HG03460 (cell line): ENCODE results near the gene BRD1.
A peak's percentile ranks its signal among the peaks of the same experiment; 100 is the strongest.
"Not testable (repeated sequence)": the region's sequence is repeated elsewhere in the genome, so short reads cannot be mapped to it uniquely, and the experiment has no call there.

ENCODE experiments used
- ATAC-seq: cut with Tn5 transposase; IDR thresholded peaks from one replicate; pipeline ENCODE4 v1.9.1; 2021; ENCODE audit not compliant: unreplicated experiment

BRD1 gene

GRCh38 chr22:49771266-49772065, 56.2 kb downstream of the BRD1 start:
- ATAC-seq, result no peak

GRCh38 chr22:49770547-49771265, 57.0 kb downstream of the BRD1 start:
- no peak for ATAC-seq

DNA sequence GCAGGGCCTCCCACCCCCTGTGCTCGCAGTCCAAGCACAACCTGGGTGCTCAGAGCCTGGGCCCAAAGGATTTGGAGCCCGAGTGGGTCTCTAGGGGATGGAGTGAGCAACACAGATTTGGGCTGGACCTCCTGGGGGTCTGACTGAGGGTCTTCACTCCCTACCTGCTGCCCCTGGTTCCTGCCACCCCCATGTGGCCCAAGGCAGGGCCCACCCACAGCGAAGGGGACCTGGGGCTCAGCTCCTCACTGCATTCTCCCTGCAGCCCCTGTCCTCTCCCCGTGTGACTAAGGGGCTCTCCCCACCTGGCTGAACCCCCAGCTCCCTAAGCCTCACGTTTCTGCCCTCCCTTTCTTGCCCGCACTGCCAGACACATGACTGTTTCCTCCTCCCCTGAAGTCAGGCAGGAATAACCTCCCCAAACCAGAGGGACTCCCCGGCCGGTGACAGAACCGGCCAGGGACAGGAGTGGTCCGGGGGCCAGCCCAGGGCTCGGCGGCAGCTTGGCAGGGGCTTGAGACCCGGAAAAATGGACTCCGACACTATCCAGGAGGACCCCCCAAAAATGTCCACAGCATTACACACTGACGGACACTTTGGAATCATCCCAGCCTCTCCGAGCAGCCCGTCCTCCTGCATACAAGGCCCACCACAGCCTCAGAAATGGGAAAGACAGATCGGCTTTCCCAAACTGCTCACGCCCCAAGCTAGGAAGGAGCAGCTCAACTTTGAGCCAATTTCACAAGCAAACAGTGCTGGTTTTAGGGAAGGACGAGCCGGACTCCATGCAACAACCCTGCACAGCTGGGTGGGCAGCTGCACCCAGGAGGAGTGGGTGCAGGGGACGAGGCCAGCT, 57.8 kb downstream of the BRD1 start:
- no peak for ATAC-seq

- ATAC-seq, result no peak
Measured at GRCh38 chr22:49768951-49769690, 58.6 kb downstream of the BRD1 start.

- no peak for ATAC-seq
Measured at GRCh38 chr22:49768077-49768910, 59.4 kb downstream of the BRD1 start.

GRCh38 chr22:49767355-49768062, 60.2 kb downstream of the BRD1 start:
- no peak for ATAC-seq

DNA sequence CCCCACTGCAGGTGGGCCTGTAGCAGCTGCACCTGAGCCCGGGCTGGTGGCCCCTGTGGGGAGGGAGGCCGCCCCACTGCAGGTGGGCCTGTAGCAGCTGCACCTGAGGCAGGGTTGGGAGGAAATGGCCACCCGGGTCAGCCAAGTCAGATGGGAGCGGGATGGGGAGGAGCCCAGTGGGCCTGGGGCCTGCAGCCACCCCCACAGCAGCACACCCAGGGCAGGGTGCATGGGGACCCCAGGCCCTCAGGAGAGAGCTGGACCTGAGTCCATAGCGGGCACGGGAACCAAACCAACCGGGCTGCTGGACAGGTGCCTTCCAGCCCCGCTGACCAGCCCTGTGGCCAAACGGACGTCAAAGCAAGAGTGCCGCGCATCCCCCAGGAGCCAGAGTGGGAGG, 61.7 kb downstream of the BRD1 start:
- ATAC-seq, result no peak

DNA sequence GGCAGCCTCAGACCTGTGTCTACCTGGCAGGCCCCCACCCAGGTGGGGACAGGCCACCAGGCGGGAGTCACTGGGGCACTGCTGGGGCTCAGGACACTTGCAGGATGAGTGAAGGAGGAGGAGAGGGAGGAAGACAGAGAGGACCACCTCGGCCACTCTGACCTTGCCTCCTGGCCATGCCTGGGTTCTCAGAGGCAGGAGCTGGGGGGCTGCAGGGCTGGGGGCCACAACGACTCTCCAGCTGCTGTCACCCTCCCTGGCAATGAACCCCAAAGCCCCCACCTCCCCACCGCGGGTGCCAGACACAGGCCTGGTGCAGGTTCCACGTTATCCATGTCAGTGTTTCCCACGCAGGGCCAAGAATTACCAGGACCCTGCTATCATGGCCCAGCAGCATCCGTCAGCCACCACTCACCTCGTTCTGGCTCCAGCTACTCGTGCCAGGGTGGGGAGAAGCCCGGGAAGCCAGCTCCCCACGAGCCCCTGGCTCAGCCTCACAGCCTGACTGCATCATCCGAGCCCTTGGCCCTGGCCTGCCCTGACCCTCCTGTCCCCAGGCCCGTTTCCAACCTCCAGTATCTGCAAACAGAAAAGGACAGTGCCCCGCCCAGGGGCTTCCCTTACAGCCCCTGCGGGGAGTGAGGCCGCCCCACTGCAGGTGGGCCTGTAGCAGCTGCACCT, 62.4 kb downstream of the BRD1 start:
- no peak for ATAC-seq

GRCh38 chr22:49764127-49764581, 63.5 kb downstream of the BRD1 start:
- ATAC-seq, result no peak

- no peak for ATAC-seq
Measured at GRCh38 chr22:49763696-49764095, 64.0 kb downstream of the BRD1 start.

- ATAC-seq, result no peak
Measured at GRCh38 chr22:49763138-49763537, 64.5 kb downstream of the BRD1 start.

- not testable (repeated sequence) for ATAC-seq
Measured at GRCh38 chr22:49762571-49762970, 65.1 kb downstream of the BRD1 start.

DNA sequence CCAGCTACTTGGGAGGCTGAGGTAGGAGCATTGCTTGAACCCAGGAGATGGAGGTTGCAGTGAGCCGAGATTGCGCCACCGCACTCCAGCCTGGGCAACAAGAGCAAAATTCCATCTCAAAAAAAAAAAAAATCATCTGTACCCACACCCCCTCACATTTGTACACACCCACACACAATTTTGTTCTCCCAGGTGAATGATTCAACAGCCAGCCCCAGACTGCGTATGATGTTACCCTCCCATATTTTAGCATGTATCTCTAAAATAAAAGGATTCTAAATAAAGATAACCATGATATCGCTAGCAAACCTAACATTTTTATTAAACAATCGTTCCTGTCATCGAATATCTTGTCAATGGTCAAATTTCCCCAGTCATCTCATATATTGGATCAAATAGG, 65.8 kb downstream of the BRD1 start:
- ATAC-seq, result no peak

DNA sequence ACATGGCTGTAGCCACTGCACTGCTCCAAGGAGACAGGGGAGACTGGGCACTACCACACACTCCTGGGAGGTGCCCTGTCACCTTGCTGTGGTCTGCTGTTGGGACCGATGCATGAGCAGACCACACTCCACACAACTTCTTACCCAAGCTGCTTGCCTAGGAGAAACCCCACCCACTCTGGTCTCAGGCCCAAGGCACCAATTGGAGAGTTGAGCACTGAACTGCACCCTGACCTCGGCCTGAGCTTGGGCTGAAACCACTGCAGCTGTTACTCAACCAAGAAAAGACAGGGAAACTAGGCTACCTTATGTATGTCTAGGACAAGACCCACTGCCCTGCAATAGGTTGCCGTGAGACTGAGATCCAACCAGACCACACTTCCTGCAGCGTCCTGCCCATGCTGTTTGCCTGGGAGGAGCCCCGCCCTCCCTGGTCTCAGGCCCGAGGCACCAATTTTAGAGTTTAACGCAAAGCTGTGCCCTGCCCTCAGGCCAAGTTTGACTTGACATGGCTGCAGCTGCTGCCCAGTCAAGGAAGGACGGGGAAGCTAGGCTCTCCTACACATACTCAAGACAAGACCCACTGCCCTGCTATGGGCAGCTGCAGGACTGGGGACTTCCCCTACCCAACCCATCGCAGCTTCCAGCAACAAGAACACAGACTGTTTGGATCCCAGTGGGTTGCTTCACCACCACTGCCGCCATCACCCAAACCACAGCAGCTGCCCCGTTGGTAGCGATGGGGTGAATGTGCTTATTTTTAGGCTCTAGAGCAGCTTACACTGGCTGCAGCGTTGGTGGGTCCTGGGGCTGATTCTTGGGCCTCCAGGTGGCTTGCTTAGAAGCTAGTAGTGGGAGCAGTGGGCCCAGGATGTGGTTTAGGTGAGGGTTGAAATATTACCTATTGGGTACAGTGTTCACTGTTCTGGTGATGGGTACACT, 66.8 kb downstream of the BRD1 start:
- peak; percentile 77 for ATAC-seq

- no peak for ATAC-seq
Measured at GRCh38 chr22:49760280-49760629, 67.4 kb downstream of the BRD1 start.

DNA sequence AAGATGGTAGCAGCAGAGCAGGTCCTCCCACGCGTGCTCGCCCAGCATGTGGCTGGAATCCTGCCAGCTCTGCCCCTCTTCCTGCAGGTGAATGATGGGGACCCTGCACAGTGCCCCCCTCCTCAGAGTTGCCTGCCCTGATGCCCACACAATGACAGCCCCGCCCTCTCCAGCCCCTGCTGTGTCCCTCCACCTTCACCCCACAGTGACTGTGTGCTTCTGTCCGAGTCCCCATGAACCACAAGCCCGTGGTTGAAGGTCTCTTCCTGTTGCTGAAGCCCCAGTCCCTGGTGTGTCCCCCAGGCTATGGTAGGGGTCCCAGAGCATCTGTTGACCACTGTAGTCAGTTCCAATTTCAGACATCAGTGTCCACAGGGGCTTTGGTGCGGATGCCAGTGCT, 71.0 kb downstream of the BRD1 start:
- ATAC-seq, result no peak

- no peak for ATAC-seq
Measured at GRCh38 chr22:49756201-49756600, 71.5 kb downstream of the BRD1 start.

GRCh38 chr22:49755631-49756001, 72.1 kb downstream of the BRD1 start:
- no peak for ATAC-seq
